ENCODE measurements around the gene IGFL3.

Gene IGFL3

DNA sequence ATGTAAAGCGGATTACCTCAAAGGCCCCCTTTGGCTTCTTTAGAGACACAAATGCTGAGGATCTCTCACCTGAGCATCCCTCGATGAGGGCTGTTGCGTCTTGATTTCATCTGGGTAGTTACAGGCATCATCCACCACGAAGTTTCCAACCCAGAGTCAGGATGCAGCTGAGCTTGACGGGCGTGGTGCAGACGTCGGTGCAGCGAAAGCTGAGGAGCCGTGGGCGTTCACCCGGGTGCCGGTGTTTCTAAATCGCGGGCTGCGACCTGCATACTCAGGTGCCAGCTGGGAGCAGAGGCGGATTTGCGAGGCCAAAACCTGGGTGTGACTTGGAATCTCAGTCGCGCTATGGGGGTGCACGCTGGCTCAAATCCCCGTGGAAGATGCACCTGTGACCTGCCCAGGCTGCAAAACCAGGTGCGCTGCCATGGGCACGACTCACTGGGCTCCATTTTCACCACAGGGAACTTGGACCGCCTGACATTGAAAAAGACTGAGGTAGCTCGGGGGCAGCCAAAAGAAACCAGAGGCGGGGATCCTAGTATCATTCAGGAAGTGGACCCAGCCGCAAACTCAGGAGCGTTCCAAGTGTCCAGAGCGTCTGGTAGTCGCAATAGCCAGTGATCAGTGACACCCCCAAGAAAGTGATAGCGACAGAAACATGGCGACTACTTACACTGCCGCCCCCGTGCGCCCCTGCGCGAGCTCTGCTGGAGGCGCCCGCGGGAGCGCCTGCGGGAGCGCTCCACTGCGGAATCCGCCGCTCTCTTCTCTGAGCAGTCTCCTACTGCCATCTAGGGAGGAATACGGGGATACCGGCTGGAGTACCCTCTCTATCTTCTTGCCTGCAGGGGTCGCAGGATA is 47.3 kb downstream of the IGFL3 start:
- peak; percentile 62 for DNase-seq (ENCODE audit: low read depth)

DNA sequence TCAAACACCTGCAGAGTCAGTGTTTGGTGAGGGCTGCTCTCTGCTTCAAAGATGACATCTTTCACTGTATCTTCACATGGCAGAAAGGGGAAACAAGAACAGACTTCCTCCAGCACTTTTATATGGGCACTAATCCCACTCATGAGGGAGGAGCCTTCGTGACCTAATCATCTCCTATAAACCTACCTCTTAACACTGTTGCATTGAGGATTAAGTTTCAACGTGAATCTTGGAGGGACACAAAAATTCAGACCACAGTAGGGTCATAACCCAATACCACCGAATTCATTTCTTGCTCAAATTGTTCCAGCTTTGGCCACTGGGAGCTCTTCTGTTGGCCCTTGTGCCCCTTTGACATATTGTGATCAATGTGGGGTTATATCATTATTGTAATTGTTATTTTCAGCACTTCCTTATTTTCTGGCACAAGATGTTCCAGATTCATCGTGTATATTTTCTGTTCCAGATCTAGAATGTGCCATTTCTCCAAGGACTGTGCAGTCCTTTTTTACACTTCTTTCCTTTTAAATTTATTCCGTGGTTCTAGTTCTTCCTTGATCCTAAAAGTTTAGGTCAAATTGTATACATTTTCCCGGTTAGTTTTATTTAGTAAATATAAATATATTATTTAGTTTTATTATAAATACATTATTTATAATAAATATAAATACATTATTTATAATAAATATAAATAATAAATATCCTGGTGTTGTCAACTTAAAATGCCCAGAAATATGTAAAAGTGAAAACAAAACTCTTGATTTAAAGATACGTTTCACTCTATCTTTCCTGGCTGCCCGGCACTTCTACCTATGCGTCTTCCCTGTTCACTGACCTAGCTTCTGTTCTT is 48.2 kb downstream of the IGFL3 start:
- DNase-seq (ENCODE audit: low read depth): no peak

DNA sequence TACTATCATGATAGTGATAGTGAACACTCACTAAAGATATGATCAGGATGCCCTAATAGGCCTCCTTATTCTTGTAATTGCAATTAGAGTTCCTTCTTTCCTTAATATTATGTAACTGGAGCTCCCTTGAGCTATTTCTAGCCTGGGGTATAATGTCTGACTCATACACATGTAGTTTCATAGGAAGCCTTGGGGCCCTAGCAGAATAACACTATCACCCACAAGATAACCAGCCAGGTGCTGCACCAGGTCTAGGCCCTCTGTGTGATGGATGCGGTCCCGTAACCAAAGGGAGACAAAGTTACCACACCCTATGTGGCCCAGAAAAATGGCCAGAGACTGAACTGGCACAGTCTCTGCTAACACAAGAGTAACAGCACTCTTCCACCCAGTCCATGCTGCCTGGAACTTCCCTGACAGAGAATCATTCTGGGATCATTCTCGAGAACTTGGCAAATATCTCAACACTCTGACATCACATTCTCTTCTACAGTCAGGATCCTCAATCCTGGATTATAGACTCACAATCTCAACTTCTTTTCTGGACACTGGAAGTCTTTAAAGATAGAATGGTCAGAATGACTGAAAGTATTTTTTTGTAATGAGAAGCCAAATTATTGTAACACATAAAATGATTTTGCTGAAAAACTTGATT is 51.1 kb downstream of the IGFL3 start:
- DNase-seq (ENCODE audit: low read depth): peak; percentile 22

Measured in stromal cell of bone marrow (primary cell).